Measurements from ENCODE around the gene TST. TPM values are rescaled to one million over a fixed set of nuclear protein-coding genes. Genes with fewer than 3 reads are reported as not detected.
A peak's percentile ranks its signal among the peaks of the same experiment; 100 is the strongest.

TST gene
- total and polyA plus RNA-seq, 9 of the 15 experiments (the other 6 are each of a cell fraction or from before 2014, with no cell fraction given), result 1.4 to 26.9 (median 12.4) TPM

GRCh38 chr22:36982136-36982535 is 37.1 kb downstream of the TST start (continued):
- TF ChIP-seq SFPQ (IDR thresholded peaks at IDR 0.05; ENCODE audit: low read depth, low read length) (no peak), CBX1 (IDR thresholded peaks at IDR 0.05; ENCODE audit: low read depth) (no peak), ZNF431 (CRISPR knock-in tag; IDR thresholded peaks at IDR 0.05) (no peak), ARNT (IDR thresholded peaks at IDR 0.05) (0 out of 4 replicates have a peak, but pooled peaks of 1 of the 2 experiments have one; percentile 44), ZNF133 (CRISPR knock-in tag; IDR thresholded peaks at IDR 0.05) (no peak), RCOR1 (IDR thresholded peaks at IDR 0.05; ENCODE audit: borderline replicate concordance in 1 of 2, low read depth in 2 of 2, low read length in 2 of 2) (peak in 1 of 2 experiments; percentile 61; a peak in 2 of 4 replicates), ZMIZ1 (IDR thresholded peaks at IDR 0.05; ENCODE audit: low read depth in 2 of 2, low read length in 2 of 2) (peak in 1 of 2 experiments; percentile 72; a peak in 2 of 4 replicates), POLR3G (IDR thresholded peaks at IDR 0.05; ENCODE audit: extremely low read depth, insufficient read length, insufficient replicate concordance) (no peak), CC2D1A (IDR thresholded peaks at IDR 0.05) (peak; percentile 43; the same call in 1 of the 2 replicates), RBM22 (IDR thresholded peaks at IDR 0.05; ENCODE audit: low read depth, low read length, poor library complexity, severe bottlenecking) (no peak), XRCC5 (IDR thresholded peaks at IDR 0.05; ENCODE audit: low read depth, low read length) (no peak), HNRNPL (IDR thresholded peaks at IDR 0.05; ENCODE audit: low read depth, low read length) (no peak), HSF4 (CRISPR knock-in tag; IDR thresholded peaks at IDR 0.05; ENCODE audit: borderline replicate concordance) (no peak), NUFIP1 (IDR thresholded peaks at IDR 0.05; ENCODE audit: partially characterized antibody) (no peak), RFX1 (IDR thresholded peaks at IDR 0.05) (no peak), KAT8 (IDR thresholded peaks at IDR 0.05; ENCODE audit: low read depth) (no peak), KDM4B (IDR thresholded peaks at IDR 0.05; ENCODE audit: borderline replicate concordance in 2 of 2, low read depth in 1 of 2) (no peak), CBFA2T3 (IDR thresholded peaks at IDR 0.05) (peak; percentile 94), KLF16 (IDR thresholded peaks at IDR 0.05) (peak; percentile 84), MEF2D (tag; conservative IDR thresholded peaks at IDR 0.05; ENCODE audit: low read depth) (no peak), TAF1 (IDR thresholded peaks at IDR 0.05; ENCODE audit: control insufficient read depth, extremely low read depth, insufficient read depth, low read length, severe bottlenecking) (no peak)

All from K562 (cell line).